Subcutaneous adipose tissue (tissue), 4 donors: ENCODE measurements around the gene FCHSD2. TPM values are rescaled to one million over a fixed set of nuclear protein-coding genes. Genes with fewer than 3 reads are reported as not detected.

Source experiments
- total RNA-seq, 4 donors: library from RNA; depleted of rRNA; stranded (reverse); fragments of >200 nt; gene quantifications; one replicate each; pipeline ENCODE4 v1.1.0, GENCODE V29; 2016
- TF ChIP-seq, protein P1 (sequence below): fragments of 450-650 bp; IDR thresholded peaks from one replicate; pipeline ENCODE4 v1.5.1; 2016; ENCODE audit warnings: low read depth, mild to moderate bottlenecking, control low read depth, antibody characterized with exemption, moderate library complexity

The FCHSD2 gene
- total RNA-seq, 4 donors from 2014 or later, result 26.2 to 34.7 (median 30.0) TPM

DNA sequence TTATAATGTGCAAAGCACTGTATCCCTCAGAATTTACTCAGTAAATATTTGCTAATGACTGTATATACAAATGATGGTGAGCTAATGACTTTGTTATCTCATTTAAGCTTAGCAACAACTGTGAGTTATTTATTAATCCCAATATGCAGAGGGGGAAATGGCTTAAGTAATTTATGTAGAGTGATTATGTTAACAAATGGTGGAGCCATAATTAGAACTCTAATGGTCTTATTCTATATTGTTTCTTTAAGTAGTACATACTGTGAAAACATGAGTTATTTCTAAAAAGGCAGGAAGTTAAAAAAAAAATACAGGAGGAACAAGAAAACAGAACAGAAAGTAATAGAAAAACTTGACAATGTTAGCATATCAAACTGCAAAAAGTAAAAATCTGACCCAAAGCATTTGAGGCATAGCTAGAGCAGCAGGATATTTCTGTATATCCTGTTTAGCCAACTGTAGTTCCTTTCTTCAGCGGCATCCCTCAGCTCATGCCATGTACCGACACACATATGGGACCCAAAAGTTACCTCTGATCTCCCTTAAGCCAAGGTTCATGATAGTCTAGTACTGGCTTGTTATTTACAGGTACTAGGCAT lies 94.2 kb downstream of the FCHSD2 start:
- TF ChIP-seq, protein P1, sequence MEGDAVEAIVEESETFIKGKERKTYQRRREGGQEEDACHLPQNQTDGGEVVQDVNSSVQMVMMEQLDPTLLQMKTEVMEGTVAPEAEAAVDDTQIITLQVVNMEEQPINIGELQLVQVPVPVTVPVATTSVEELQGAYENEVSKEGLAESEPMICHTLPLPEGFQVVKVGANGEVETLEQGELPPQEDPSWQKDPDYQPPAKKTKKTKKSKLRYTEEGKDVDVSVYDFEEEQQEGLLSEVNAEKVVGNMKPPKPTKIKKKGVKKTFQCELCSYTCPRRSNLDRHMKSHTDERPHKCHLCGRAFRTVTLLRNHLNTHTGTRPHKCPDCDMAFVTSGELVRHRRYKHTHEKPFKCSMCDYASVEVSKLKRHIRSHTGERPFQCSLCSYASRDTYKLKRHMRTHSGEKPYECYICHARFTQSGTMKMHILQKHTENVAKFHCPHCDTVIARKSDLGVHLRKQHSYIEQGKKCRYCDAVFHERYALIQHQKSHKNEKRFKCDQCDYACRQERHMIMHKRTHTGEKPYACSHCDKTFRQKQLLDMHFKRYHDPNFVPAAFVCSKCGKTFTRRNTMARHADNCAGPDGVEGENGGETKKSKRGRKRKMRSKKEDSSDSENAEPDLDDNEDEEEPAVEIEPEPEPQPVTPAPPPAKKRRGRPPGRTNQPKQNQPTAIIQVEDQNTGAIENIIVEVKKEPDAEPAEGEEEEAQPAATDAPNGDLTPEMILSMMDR, result no peak

DNA sequence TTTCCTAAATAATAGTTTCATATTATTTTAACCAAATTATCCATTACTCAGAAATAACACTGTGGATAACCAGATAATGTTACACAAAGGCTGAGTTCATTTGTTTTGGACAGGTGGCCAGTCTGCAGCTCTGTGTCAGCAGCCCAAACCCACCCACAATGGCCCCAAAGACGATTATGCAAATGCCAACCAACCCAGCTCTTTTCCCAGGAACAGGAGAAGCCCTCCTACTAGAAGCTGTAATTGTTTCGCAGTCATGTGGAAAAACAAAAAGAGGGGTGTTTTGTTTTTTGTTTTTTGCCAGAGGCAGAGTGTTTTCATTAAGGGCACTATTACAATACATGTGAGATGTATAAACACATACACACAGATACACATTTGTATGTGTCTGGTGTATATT lies 102.1 kb downstream of the FCHSD2 start:
- TF ChIP-seq, protein P1, result no peak

GRCh38 chr11:73034777-73035176 lies 107.3 kb downstream of the FCHSD2 start:
- TF ChIP-seq, protein P1, result no peak

DNA sequence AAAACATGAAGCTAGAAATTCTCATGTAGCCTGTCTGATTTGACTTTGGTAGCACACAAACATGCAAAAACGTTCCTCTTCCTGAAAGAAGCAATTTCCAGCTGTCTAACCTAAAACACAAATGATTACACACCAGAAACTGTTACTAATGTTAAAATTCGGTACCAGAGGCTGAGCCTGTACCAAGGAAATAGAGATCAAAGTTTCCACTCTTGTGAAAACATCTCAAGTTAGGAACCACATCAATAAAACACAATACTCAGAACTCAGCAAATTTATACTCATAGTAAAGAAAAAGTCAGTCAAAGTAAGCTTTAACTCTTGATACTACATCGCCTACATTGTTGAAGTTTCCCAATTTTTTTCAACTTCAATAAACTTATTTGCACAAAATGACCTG lies 107.8 kb downstream of the FCHSD2 start:
- TF ChIP-seq, protein P1, result no peak

- TF ChIP-seq, protein P1, result no peak
These were observed 112.0 kb downstream of the FCHSD2 start for GRCh38 chr11:73030130-73030529.

DNA sequence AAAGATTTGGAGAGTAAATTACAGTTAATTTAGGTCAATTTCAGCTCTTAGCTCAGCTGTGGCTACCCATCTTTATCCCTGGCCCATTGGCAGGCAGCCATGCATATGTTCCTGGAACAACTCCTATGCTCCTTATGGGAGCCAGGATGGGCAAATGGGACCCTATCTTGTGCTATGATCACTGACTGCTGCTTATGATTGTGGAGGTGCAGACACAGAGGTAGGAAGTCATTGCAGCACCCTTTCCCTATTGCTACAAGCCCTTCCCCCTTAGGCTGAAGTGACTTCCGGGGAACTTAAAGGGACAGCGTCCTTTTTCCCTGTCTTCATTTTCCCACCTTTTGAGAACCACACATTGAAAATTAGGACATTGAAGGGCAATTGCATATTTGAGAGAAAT lies 112.7 kb downstream of the FCHSD2 start:
- TF ChIP-seq, protein P1, result no peak

DNA sequence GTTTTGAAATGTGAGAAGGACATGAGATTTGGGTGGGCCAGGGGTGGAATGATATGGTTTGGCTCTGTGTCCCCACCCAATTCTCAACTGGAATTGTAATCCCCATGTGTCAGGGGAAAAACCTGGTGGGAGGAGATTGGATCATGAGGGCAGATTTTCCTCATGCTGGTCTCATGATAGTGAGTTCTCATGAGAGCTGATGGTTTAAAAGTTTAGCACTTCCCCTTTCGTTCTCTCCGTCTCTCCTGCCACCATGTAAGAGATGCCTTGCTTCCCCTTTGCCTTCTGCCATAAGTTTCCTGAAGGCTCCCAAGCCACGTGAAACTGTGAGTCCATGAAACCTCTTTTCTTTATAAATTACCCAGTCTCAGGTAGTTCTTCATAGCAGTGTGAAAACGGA lies 113.5 kb downstream of the FCHSD2 start:
- TF ChIP-seq, protein P1, result no peak
